Fibroblast of lung (primary cell): Measurements from ENCODE around the gene UPP2. TPM values are rescaled to one million over a fixed set of nuclear protein-coding genes. Genes with fewer than 3 reads are reported as not detected.

Source experiments
- DNase-seq, 2 donors: peaks; one replicate each; pipeline versions ENCODE4 v3.0.0 to v3.0.0-alpha.2; 2010; ENCODE audit warnings: low read depth in 2 of 2
- H2AFZ ChIP-seq: 2 replicates; pipeline ENCODE4 v1.5.1; 2012; ENCODE audit warnings: low read length, control low read depth, inconsistent platforms
- H3K27ac ChIP-seq: 2 replicates; pipeline ENCODE4 v1.5.1; 2011; ENCODE audit warnings: low read length, control low read depth; ENCODE audit not compliant: insufficient read depth
- H3K27me3 ChIP-seq: 2 replicates; pipeline ENCODE4 v1.5.1; 2011; ENCODE audit warnings: mild to moderate bottlenecking, low read length; ENCODE audit not compliant: control insufficient read depth, insufficient read depth
- H3K36me3 ChIP-seq: 2 replicates; pipeline ENCODE4 v1.5.1; 2011; ENCODE audit warnings: low read length; ENCODE audit not compliant: control insufficient read depth, insufficient read depth
- H3K4me1 ChIP-seq: 2 replicates; pipeline ENCODE4 v1.5.1; 2011; ENCODE audit warnings: low read length; ENCODE audit not compliant: control insufficient read depth, insufficient read depth; ENCODE audit errors: extremely low read depth
- H3K4me2 ChIP-seq: 2 replicates; pipeline ENCODE4 v1.5.1; 2011; ENCODE audit warnings: low read length, control low read depth; ENCODE audit not compliant: insufficient read depth; ENCODE audit errors: extremely low read depth
- H3K4me3 ChIP-seq, 4 experiments: fragments of 200-600 bp in 1 of 4; sonication (generic) in 1 of 4; replicated peaks in 1 of 4; 2 replicates each; pipeline ENCODE4 v1.5.1; 2011 to 2016; ENCODE audit warnings: low read length in 4 of 4, low read depth in 3 of 4, mild to moderate bottlenecking in 3 of 4, control low read depth in 2 of 4, inconsistent platforms in 1 of 4, mixed read lengths in 1 of 4; ENCODE audit not compliant: insufficient read depth in 1 of 4; ENCODE audit errors: control extremely low read depth in 1 of 4
- H3K79me2 ChIP-seq: 2 replicates; pipeline ENCODE4 v1.5.1; 2012; ENCODE audit warnings: mild to moderate bottlenecking, low read length, inconsistent platforms; ENCODE audit not compliant: control insufficient read depth, insufficient read depth
- H3K9ac ChIP-seq: 2 replicates; pipeline ENCODE4 v1.5.1; 2011; ENCODE audit warnings: mild to moderate bottlenecking, low read length, control low read depth; ENCODE audit not compliant: insufficient read depth
- H3K9me3 ChIP-seq: 2 replicates; pipeline ENCODE4 v1.5.1; 2012; ENCODE audit warnings: low read depth, low read length; ENCODE audit not compliant: control insufficient read depth, insufficient read depth
- H4K20me1 ChIP-seq: 2 replicates; pipeline ENCODE4 v1.5.1; 2011; ENCODE audit warnings: low read length; ENCODE audit not compliant: control insufficient read depth, insufficient read depth; ENCODE audit errors: extremely low read depth
- CTCF ChIP-seq, 2 donors: IDR thresholded peaks in 1 of 2; conservative IDR thresholded peaks in 1 of 2; 1 replicate in 1 of 2; 2 replicates in 1 of 2; pipeline ENCODE4 v1.5.1; 2011 to 2012; ENCODE audit warnings: low read length in 2 of 2, control low read depth in 1 of 2, inconsistent platforms in 1 of 2, low read depth in 1 of 2, mild to moderate bottlenecking in 1 of 2
- EZH2 ChIP-seq: IDR thresholded peaks from 2 replicates; pipeline ENCODE4 v1.5.1; 2012; ENCODE audit warnings: low read length, control low read depth, mild to moderate bottlenecking; ENCODE audit errors: missing control alignments
- polyA plus RNA-seq, 2 donors: library from polyadenylated mRNA; depleted of rRNA in 1 of 2; stranded (reverse) in 1 of 2; unstranded in 1 of 2; fragments of >200 nt; gene quantifications; 2 replicates each; pipeline ENCODE4 v1.2.1, GENCODE V29; 2011 to 2012; ENCODE audit warnings: missing spikeins in 1 of 2
- total RNA-seq: library from RNA; depleted of rRNA; stranded (reverse); fragments of >200 nt; gene quantifications from 2 replicates; pipeline ENCODE4 v1.2.1, GENCODE V29; 2014

Gene UPP2
- total and polyA plus RNA-seq, 2 donors (not counting 1 experiment from before 2014, with no cell fraction given): not detected

GRCh38 chr2:158079672-158080071 is 22.0 kb upstream of the UPP2 start:
- Histone ChIP-seq H3K9me3 (no peaks in the 10 kb centered on the region), H3K36me3 (no peaks in the 10 kb centered on the region), H3K4me1 (no peaks in the 10 kb centered on the region), H3K9ac (no peak overlapping the region), H2AFZ (no peak overlapping the region), H3K4me3 (no peak overlapping the region), H4K20me1 (no peaks in the 10 kb centered on the region), H3K4me2 (no peak overlapping the region), H3K79me2 (no peaks in the 10 kb centered on the region), H3K27ac (no peak overlapping the region), H3K27me3 (no peaks in the 10 kb centered on the region)
- peak in 1 of 2 donors; percentile 56 for DNase-seq
- TF ChIP-seq CTCF (conservative IDR thresholded peaks at IDR 0.05 in 1 of 2, IDR thresholded peaks at IDR 0.05 in 1 of 2; ENCODE audit: low read depth in 1 of 2, low read length in 2 of 2) (no peak), EZH2 (no peak)

- Histone ChIP-seq H3K27me3 (no peaks in the 10 kb centered on the region), H3K36me3 (no peaks in the 10 kb centered on the region), H3K4me1 (no peaks in the 10 kb centered on the region), H3K4me2 (no peak overlapping the region), H3K9ac (no peak overlapping the region), H2AFZ (no peak overlapping the region), H3K79me2 (no peaks in the 10 kb centered on the region), H4K20me1 (no peaks in the 10 kb centered on the region), H3K9me3 (no peaks in the 10 kb centered on the region), H3K27ac (no peak overlapping the region), H3K4me3 (no peak overlapping the region)
- no peak for DNase-seq
- no peak for TF ChIP-seq EZH2
- TF ChIP-seq CTCF (conservative IDR thresholded peaks at IDR 0.05 in 1 of 2, IDR thresholded peaks at IDR 0.05 in 1 of 2; ENCODE audit: low read depth in 1 of 2, low read length in 2 of 2): no peak
Measured at GRCh38 chr2:158088093-158088492, 13.6 kb upstream of the UPP2 start.

- H3K79me2 ChIP-seq: no peaks in the 10 kb centered on the region
- no peaks in the 10 kb centered on the region for H3K9me3 ChIP-seq
- H3K27ac ChIP-seq: no peak overlapping the region
- no peak overlapping the region for H3K4me3 ChIP-seq
- H3K4me2 ChIP-seq: no peak overlapping the region
- TF ChIP-seq EZH2 (no peak), CTCF (conservative IDR thresholded peaks at IDR 0.05 in 1 of 2, IDR thresholded peaks at IDR 0.05 in 1 of 2; ENCODE audit: low read depth in 1 of 2, low read length in 2 of 2) (no peak)
- H3K36me3 ChIP-seq: no peaks in the 10 kb centered on the region
- no peaks in the 10 kb centered on the region for H3K4me1 ChIP-seq
- H2AFZ ChIP-seq: no peak overlapping the region
- H3K9ac ChIP-seq: no peak overlapping the region
- DNase-seq: no peak
- H3K27me3 ChIP-seq: no peaks in the 10 kb centered on the region
- no peaks in the 10 kb centered on the region for H4K20me1 ChIP-seq
Measured at GRCh38 chr2:158089322-158089721, 12.4 kb upstream of the UPP2 start.
